NB4 (cell line): Measurements from ENCODE around the gene AGTPBP1.

ENCODE experiments used
- DNase-seq: peaks from one replicate; pipeline ENCODE4 v3.0.0; 2010; ENCODE audit warnings: low read depth
- H3K4me3 ChIP-seq: one replicate; pipeline ENCODE4 v1.5.1; 2011; ENCODE audit warnings: mild to moderate bottlenecking, low read depth, low read length, moderate library complexity
- CTCF ChIP-seq: IDR thresholded peaks from one replicate; pipeline ENCODE4 v1.5.1; 2012; ENCODE audit warnings: low read depth, low read length
- MYC ChIP-seq: IDR thresholded peaks from 2 replicates; pipeline ENCODE4 v1.6.1; 2011; ENCODE audit warnings: low read depth, low read length
- POLR2A ChIP-seq: IDR thresholded peaks from 2 replicates; pipeline ENCODE4 v1.6.1; 2011; ENCODE audit warnings: mild to moderate bottlenecking; ENCODE audit not compliant: insufficient read length; ENCODE audit errors: extremely low read depth
- TF ChIP-seq, protein P1 (sequence below): IDR thresholded peaks from 2 replicates; pipeline ENCODE4 v1.6.1; 2011; ENCODE audit warnings: low read depth, low read length

Gene AGTPBP1

DNA sequence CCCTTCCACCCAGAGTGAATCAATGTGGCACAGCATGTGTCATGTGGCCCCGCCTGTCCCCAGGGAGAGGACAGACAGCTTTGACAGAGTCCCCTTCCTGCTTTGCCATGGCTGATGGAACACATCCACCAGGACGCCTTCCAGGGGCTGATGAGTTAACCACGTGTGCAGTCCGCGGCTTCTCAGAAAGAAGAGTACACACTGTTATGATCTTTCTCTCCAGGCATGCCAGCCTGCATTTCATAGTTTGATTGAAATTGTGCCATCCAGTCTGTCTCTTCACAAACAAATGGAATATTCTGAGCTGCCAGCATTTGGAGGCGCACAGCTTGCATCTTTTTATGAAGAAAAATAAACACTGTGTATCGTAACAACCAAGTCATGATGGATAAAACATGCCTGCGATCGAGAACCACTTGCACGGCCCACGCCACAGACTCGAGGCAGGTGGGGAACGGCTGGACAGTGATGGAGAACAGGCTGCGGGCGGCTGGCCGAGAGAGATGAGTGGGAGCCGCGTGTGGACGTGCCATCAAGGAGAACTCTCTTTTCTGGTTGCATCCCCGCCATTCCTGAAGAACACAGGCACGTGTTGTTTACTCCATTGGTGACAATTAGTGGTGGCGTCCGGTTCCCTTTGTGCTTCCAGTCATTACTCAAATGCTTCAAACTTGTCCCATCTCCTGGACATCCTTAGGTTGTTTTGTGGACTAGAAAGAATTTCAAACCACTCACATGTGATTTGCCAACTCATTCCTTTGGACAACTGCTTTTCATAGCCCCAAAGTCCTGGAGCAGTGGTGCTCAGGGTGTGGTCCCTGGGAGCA is 220.2 kb downstream of the AGTPBP1 start:
- no peak for DNase-seq
- no peak overlapping the region for H3K4me3 ChIP-seq
- no peak for TF ChIP-seq MYC
- no peak for TF ChIP-seq CTCF
- TF ChIP-seq, protein P1, sequence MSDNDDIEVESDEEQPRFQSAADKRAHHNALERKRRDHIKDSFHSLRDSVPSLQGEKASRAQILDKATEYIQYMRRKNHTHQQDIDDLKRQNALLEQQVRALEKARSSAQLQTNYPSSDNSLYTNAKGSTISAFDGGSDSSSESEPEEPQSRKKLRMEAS, result no peak
- no peak for TF ChIP-seq POLR2A

DNA sequence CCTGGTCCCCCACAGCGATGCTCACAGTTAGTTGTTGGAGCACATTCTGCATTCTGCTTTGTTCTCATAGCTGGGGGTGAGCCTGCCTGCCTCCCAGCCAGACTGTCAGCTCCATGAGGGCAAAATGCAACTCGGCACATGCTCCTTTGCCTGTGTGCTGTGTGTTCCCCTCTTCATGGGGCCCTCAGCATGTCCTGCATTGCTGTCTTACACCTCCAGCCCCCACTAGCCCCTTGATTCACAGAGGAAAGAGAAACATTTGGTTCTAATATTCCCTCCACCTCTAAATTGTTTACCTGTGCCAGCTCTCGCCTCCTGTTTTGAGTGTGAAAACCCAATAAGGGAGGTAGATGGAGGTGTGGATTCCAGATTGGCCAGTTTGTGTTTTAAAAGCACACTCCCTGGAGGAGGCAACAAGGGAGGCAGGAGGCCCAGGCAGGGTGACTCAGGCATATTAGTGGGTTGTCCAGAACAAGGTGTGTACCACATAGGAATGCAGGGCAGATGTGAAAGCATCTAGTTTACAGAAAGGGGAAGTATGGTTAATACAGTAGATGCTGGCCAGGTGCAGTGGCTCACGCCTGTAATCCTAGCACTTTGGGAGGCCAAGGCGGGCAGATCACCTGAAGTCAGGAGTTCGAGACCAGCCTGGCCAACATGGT is 224.6 kb downstream of the AGTPBP1 start:
- H3K4me3 ChIP-seq, result no peak overlapping the region
- DNase-seq, result no peak
- TF ChIP-seq POLR2A (no peak), MYC (no peak), CTCF (no peak)
- TF ChIP-seq, protein P1, result no peak

DNA sequence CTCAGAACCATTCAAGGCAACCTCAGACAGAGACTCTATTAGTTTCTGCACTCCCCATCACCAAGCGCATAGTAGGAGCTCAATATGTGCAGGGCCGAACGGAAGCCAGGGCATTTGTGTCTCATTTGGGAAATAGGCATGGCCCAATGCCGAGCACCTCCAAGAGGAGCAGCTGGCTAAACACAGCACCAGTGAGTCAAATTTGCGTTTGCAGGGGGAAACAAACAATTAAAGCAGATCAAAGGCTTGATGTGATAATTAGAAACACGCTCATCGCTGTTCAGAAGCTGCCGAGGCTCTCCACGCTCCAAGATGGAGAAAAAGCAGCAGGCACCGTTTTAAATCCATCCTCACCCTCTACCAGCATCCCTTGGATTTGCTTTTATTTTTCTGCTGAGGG is 225.3 kb downstream of the AGTPBP1 start:
- no peak for DNase-seq
- no peak overlapping the region for H3K4me3 ChIP-seq
- TF ChIP-seq CTCF (no peak), MYC (no peak), POLR2A (no peak)
- TF ChIP-seq, protein P1, result no peak

DNA sequence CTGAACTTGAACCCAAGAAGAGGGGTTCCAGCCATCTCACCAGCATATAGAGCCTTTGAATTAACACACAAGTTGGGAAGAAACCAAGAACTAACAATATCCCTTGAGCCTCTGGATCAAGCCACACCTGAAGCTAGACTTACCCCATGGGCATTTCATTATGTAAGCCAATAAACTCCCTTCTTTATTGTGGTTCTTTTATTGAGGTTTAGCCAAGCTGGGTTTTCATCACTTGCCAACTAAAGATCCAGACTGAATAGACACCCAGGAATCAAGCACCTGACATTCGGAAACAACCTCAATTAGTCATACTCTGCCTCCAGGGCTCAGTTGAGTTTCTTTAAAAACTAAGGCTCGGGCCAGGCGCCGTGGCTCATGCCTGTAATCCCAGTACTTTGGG is 226.7 kb downstream of the AGTPBP1 start:
- TF ChIP-seq MYC (no peak), CTCF (no peak), POLR2A (no peak)
- TF ChIP-seq, protein P1, result no peak
- no peak for DNase-seq
- H3K4me3 ChIP-seq, result no peak overlapping the region

GRCh38 chr9:85514256-85514655 is 227.5 kb downstream of the AGTPBP1 start:
- no peak for TF ChIP-seq POLR2A
- no peak for TF ChIP-seq MYC
- no peak for TF ChIP-seq CTCF
- TF ChIP-seq, protein P1, result no peak
- no peak for DNase-seq
- H3K4me3 ChIP-seq, result no peak overlapping the region
